ENCODE data around the gene TUBA4A. TPM values are rescaled to one million over a fixed set of nuclear protein-coding genes. Genes with fewer than 3 reads are reported as not detected.
A peak's percentile ranks its signal among the peaks of the same experiment; 100 is the strongest.
"Not testable (repeated sequence)": the region's sequence is repeated elsewhere in the genome, so short reads cannot be mapped to it uniquely, and the experiment has no call there.

TUBA4A gene
- total RNA-seq, 1 donor from 2014 or later = 18.0 TPM

GRCh38 chr2:219261024-219261855 is 7.5 kb upstream of the TUBA4A start:
- Mint-ChIP-seq H3K36me3 (ENCODE audit: low read depth, unreplicated experiment) (no peaks in the 10 kb centered on the region), H3K9me3 (ENCODE audit: unreplicated experiment) (no peaks in the 10 kb centered on the region), H3K27ac (ENCODE audit: unreplicated experiment) (no peak overlapping the region), H3K27me3 (ENCODE audit: low read depth, unreplicated experiment) (peaks cover 19% of the 10 kb centered on the region), H3K4me3 (ENCODE audit: unreplicated experiment) (no peak overlapping the region), H3K4me1 (ENCODE audit: low read depth, unreplicated experiment) (peaks cover 4% of the 10 kb centered on the region)
- Histone ChIP-seq H3K4me2 (ENCODE audit: low read length) (no peak overlapping the region), H3K27me3 (ENCODE audit: insufficient read depth, low read length) (peaks cover 26% of the 10 kb centered on the region), H3K79me2 (ENCODE audit: insufficient read depth, low read length) (no peaks in the 10 kb centered on the region), H3K9me3 (ENCODE audit: insufficient read depth, low read depth, low read length) (no peaks in the 10 kb centered on the region), H2AFZ (ENCODE audit: low read depth, low read length) (no peak overlapping the region), H3K27ac (ENCODE audit: low read depth, low read length) (no peak overlapping the region), H4K20me1 (ENCODE audit: insufficient read depth, low read length) (no peaks in the 10 kb centered on the region), H3K4me3 (ENCODE audit: insufficient read depth, low read depth, low read length) (no peak overlapping the region), H3K4me1 (ENCODE audit: insufficient read depth, low read length) (no peaks in the 10 kb centered on the region), H3K9ac (ENCODE audit: low read length) (no peak overlapping the region), H3K36me3 (ENCODE audit: insufficient read depth, low read length) (no peaks in the 10 kb centered on the region)
- TF ChIP-seq CTCF (IDR thresholded peaks at IDR 0.05; ENCODE audit: insufficient read depth, low read depth, low read length) = no peak
- no peak for TF ChIP-seq EZH2 (IDR thresholded peaks at IDR 0.05; ENCODE audit: insufficient read depth, low read length)
- DNase-seq (ENCODE audit: low read depth) (no peak), FAIRE-seq (no peak)

- not testable (repeated sequence) for H3K9me3 Mint-ChIP-seq (ENCODE audit: unreplicated experiment); H3K4me2 ChIP-seq (ENCODE audit: low read length); H4K20me1 ChIP-seq (ENCODE audit: insufficient read depth, low read length); FAIRE-seq; H3K4me1 ChIP-seq (ENCODE audit: insufficient read depth, low read length); DNase-seq (ENCODE audit: low read depth); H3K4me3 Mint-ChIP-seq (ENCODE audit: unreplicated experiment); H3K79me2 ChIP-seq (ENCODE audit: insufficient read depth, low read length); H3K9me3 ChIP-seq (ENCODE audit: insufficient read depth, low read depth, low read length); H3K36me3 Mint-ChIP-seq (ENCODE audit: low read depth, unreplicated experiment); H3K27ac Mint-ChIP-seq (ENCODE audit: unreplicated experiment); H3K36me3 ChIP-seq (ENCODE audit: insufficient read depth, low read length); H3K27ac ChIP-seq (ENCODE audit: low read depth, low read length); H3K9ac ChIP-seq (ENCODE audit: low read length); H2AFZ ChIP-seq (ENCODE audit: low read depth, low read length); H3K4me1 Mint-ChIP-seq (ENCODE audit: low read depth, unreplicated experiment); H3K4me3 ChIP-seq (ENCODE audit: insufficient read depth, low read depth, low read length)
- H3K27me3 ChIP-seq (ENCODE audit: insufficient read depth, low read length) = peaks cover 44% of the 10 kb centered on the region
- peaks cover 31% of the 10 kb centered on the region for H3K27me3 Mint-ChIP-seq (ENCODE audit: low read depth, unreplicated experiment)
Observed at GRCh38 chr2:219258942-219259341, 5.2 kb upstream of the TUBA4A start.

GRCh38 chr2:219254590-219255201 is 978 bp upstream of the TUBA4A start:
- Histone ChIP-seq H4K20me1 (ENCODE audit: insufficient read depth, low read length) (peaks cover 3% of the 10 kb centered on the region), H3K27ac (ENCODE audit: low read depth, low read length) (no peak overlapping the region), H3K79me2 (ENCODE audit: insufficient read depth, low read length) (no peaks in the 10 kb centered on the region), H3K27me3 (ENCODE audit: insufficient read depth, low read length) (peaks cover 29% of the 10 kb centered on the region), H3K36me3 (ENCODE audit: insufficient read depth, low read length) (no peaks in the 10 kb centered on the region), H3K4me3 (ENCODE audit: insufficient read depth, low read depth, low read length) (peak overlapping the region; percentile 47), H3K9me3 (ENCODE audit: insufficient read depth, low read depth, low read length) (no peaks in the 10 kb centered on the region), H3K9ac (ENCODE audit: low read length) (peak overlapping the region; percentile 49), H3K4me2 (ENCODE audit: low read length) (peak overlapping the region; percentile 94), H3K4me1 (ENCODE audit: insufficient read depth, low read length) (peaks cover 38% of the 10 kb centered on the region), H2AFZ (ENCODE audit: low read depth, low read length) (peak overlapping the region; percentile 70)
- DNase-seq (ENCODE audit: low read depth) (no peak), FAIRE-seq (no peak)
- Mint-ChIP-seq H3K27me3 (ENCODE audit: low read depth, unreplicated experiment) (peaks cover 22% of the 10 kb centered on the region), H3K9me3 (ENCODE audit: unreplicated experiment) (no peaks in the 10 kb centered on the region), H3K4me3 (ENCODE audit: unreplicated experiment) (peak overlapping the region; percentile 37), H3K4me1 (ENCODE audit: low read depth, unreplicated experiment) (peaks cover 22% of the 10 kb centered on the region), H3K27ac (ENCODE audit: unreplicated experiment) (peak overlapping the region; percentile 74), H3K36me3 (ENCODE audit: low read depth, unreplicated experiment) (peaks cover 3% of the 10 kb centered on the region)
- TF ChIP-seq EZH2 (IDR thresholded peaks at IDR 0.05; ENCODE audit: insufficient read depth, low read length) = no peak
- TF ChIP-seq CTCF (IDR thresholded peaks at IDR 0.05; ENCODE audit: insufficient read depth, low read depth, low read length) = no peak

All from astrocyte (in vitro differentiated cells and primary cell).